Measurements from ENCODE around the gene NXPH4. TPM values are rescaled to one million over a fixed set of nuclear protein-coding genes. Genes with fewer than 3 reads are reported as not detected.

NXPH4 gene
- total and polyA plus RNA-seq, 7 experiments from 2014 or later: 0.31 TPM; not detected in 6

GRCh38 chr12:57193706-57194245 lies 22.8 kb upstream of the NXPH4 start:
- H3K4me3 ChIP-seq (ENCODE audit: low read length): no peak overlapping the region
- ChIA-PET POLR2A (interaction anchor here (0.7 kb wide), 1 partner anchor 206 kb away, joined by 3 read pairs; no protein-coding TSS in a partner anchor), CTCF (no interaction called here)
- H3K27ac ChIP-seq (ENCODE audit: low read depth, low read length): no peak overlapping the region
- no peaks in the 10 kb centered on the region for H3K27me3 ChIP-seq (ENCODE audit: control insufficient read depth in 2 of 2, insufficient read depth in 2 of 2, low read length in 2 of 2)
- H3K9me3 ChIP-seq (ENCODE audit: control insufficient read depth in 2 of 3, low read length in 3 of 3): no peaks in the 10 kb centered on the region
- Mint-ChIP-seq H3K27ac (no peak overlapping the region), H3K9me3 (peaks cover 0 to 1% (median 0%) of the 10 kb centered on the region in 11 donors), H3K36me3 (peaks cover 0 to 14% (median 4%) of the 10 kb centered on the region in 5 donors), H3K4me1 (no peaks in the 10 kb centered on the region), H3K27me3 (peaks cover 0 to 3% (median 0%) of the 10 kb centered on the region in 5 donors), H3K4me3 (no peak overlapping the region)
- intact Hi-C loops (cut with micrococcal nuclease): no loop called here
- no peaks in the 10 kb centered on the region for H3K4me1 ChIP-seq (ENCODE audit: control insufficient read depth in 2 of 2, insufficient read depth in 2 of 2, low read length in 2 of 2)
- peaks cover 0 to 14% (median 0%) of the 10 kb centered on the region in 3 experiments for H3K36me3 ChIP-seq (ENCODE audit: control insufficient read depth in 2 of 3, insufficient read depth in 3 of 3, low read length in 3 of 3)
- ATAC-seq (no peak), DNase-seq (no peak)

- CTCF ChIA-PET: no interaction called here
- H3K27me3 Mint-ChIP-seq: peaks cover 0 to 3% (median 0%) of the 10 kb centered on the region in 5 donors
Observed at GRCh38 chr12:57194253-57194652, 22.3 kb upstream of the NXPH4 start.

GRCh38 chr12:57195186-57195585 lies 21.4 kb upstream of the NXPH4 start:
- intact Hi-C loops (cut with micrococcal nuclease): no loop called here
- H3K4me1 ChIP-seq (ENCODE audit: control insufficient read depth in 2 of 2, insufficient read depth in 2 of 2, low read length in 2 of 2): no peaks in the 10 kb centered on the region
- no peaks in the 10 kb centered on the region for H3K9me3 ChIP-seq (ENCODE audit: control insufficient read depth in 2 of 3, low read length in 3 of 3)
- DNase-seq (no peak), ATAC-seq (no peak)
- Mint-ChIP-seq H3K4me3 (no peak overlapping the region), H3K27me3 (peaks cover 0 to 3% (median 0%) of the 10 kb centered on the region in 5 donors), H3K27ac (no peak overlapping the region), H3K9me3 (peaks cover 0 to 1% (median 0%) of the 10 kb centered on the region in 11 donors), H3K36me3 (peaks cover 0 to 14% (median 4%) of the 10 kb centered on the region in 5 donors), H3K4me1 (no peaks in the 10 kb centered on the region)
- H3K4me3 ChIP-seq (ENCODE audit: low read length): no peak overlapping the region
- H3K27me3 ChIP-seq (ENCODE audit: control insufficient read depth in 2 of 2, insufficient read depth in 2 of 2, low read length in 2 of 2): no peaks in the 10 kb centered on the region
- no peak overlapping the region for H3K27ac ChIP-seq (ENCODE audit: low read depth, low read length)
- ChIA-PET POLR2A (no interaction called here), CTCF (no interaction called here)
- peaks cover 0 to 14% (median 0%) of the 10 kb centered on the region in 3 experiments for H3K36me3 ChIP-seq (ENCODE audit: control insufficient read depth in 2 of 3, insufficient read depth in 3 of 3, low read length in 3 of 3)

More at GRCh38 chr12:57194253-57194652, 22.3 kb upstream of the NXPH4 start:
- Mint-ChIP-seq H3K36me3 (peaks cover 0 to 14% (median 4%) of the 10 kb centered on the region in 5 donors), H3K9me3 (peaks cover 0 to 1% (median 0%) of the 10 kb centered on the region in 11 donors), H3K27ac (no peak overlapping the region), H3K4me3 (no peak overlapping the region), H3K4me1 (no peaks in the 10 kb centered on the region)
- peaks cover 0 to 14% (median 0%) of the 10 kb centered on the region in 3 experiments for H3K36me3 ChIP-seq (ENCODE audit: control insufficient read depth in 2 of 3, insufficient read depth in 3 of 3, low read length in 3 of 3)
- no peaks in the 10 kb centered on the region for H3K4me1 ChIP-seq (ENCODE audit: control insufficient read depth in 2 of 2, insufficient read depth in 2 of 2, low read length in 2 of 2)
- no peak for ATAC-seq
- DNase-seq: no peak
- no peaks in the 10 kb centered on the region for H3K9me3 ChIP-seq (ENCODE audit: control insufficient read depth in 2 of 3, low read length in 3 of 3)
- H3K27me3 ChIP-seq (ENCODE audit: control insufficient read depth in 2 of 2, insufficient read depth in 2 of 2, low read length in 2 of 2): no peaks in the 10 kb centered on the region
- intact Hi-C loops (cut with micrococcal nuclease): no loop called here
- H3K27ac ChIP-seq (ENCODE audit: low read depth, low read length): no peak overlapping the region
- POLR2A ChIA-PET: interaction anchor here (0.7 kb wide), 1 partner anchor 206 kb away, joined by 3 read pairs; no protein-coding TSS in a partner anchor
- no peak overlapping the region for H3K4me3 ChIP-seq (ENCODE audit: low read length)

- peaks cover 0 to 14% (median 4%) of the 10 kb centered on the region in 5 donors for H3K36me3 Mint-ChIP-seq
- H3K4me3 Mint-ChIP-seq: no peak overlapping the region
- H3K27me3 ChIP-seq (ENCODE audit: control insufficient read depth in 2 of 2, insufficient read depth in 2 of 2, low read length in 2 of 2): no peaks in the 10 kb centered on the region
- no peaks in the 10 kb centered on the region for H3K4me1 ChIP-seq (ENCODE audit: control insufficient read depth in 2 of 2, insufficient read depth in 2 of 2, low read length in 2 of 2)
- no peaks in the 10 kb centered on the region for H3K9me3 ChIP-seq (ENCODE audit: control insufficient read depth in 2 of 3, low read length in 3 of 3)
- no peak overlapping the region for H3K27ac ChIP-seq (ENCODE audit: low read depth, low read length)
- ChIA-PET CTCF (no interaction called here), POLR2A (no interaction called here)
- no peak overlapping the region for H3K27ac Mint-ChIP-seq
- peaks cover 0 to 1% (median 0%) of the 10 kb centered on the region in 11 donors for H3K9me3 Mint-ChIP-seq
- H3K4me3 ChIP-seq (ENCODE audit: low read length): no peak overlapping the region
- DNase-seq (no peak), ATAC-seq (no peak)
- intact Hi-C loops (cut with micrococcal nuclease): no loop called here
- no peaks in the 10 kb centered on the region for H3K4me1 Mint-ChIP-seq
- H3K27me3 Mint-ChIP-seq: peaks cover 0 to 3% (median 0%) of the 10 kb centered on the region in 5 donors
- peaks cover 0 to 14% (median 0%) of the 10 kb centered on the region in 3 experiments for H3K36me3 ChIP-seq (ENCODE audit: control insufficient read depth in 2 of 3, insufficient read depth in 3 of 3, low read length in 3 of 3)
Observed at GRCh38 chr12:57195611-57196371, 20.8 kb upstream of the NXPH4 start.

GRCh38 chr12:57196439-57196838 lies 20.2 kb upstream of the NXPH4 start:
- H3K9me3 Mint-ChIP-seq: peaks cover 0 to 1% (median 0%) of the 10 kb centered on the region in 11 donors
- no peak for ATAC-seq

GRCh38 chr12:57196956-57197355 lies 19.6 kb upstream of the NXPH4 start:
- intact Hi-C loops (cut with micrococcal nuclease): no loop called here
- H3K36me3 Mint-ChIP-seq: peaks cover 0 to 9% (median under 1%) of the 10 kb centered on the region in 5 donors
- CTCF ChIA-PET: no interaction called here

More at GRCh38 chr12:57196439-57196838, 20.2 kb upstream of the NXPH4 start:
- no peak overlapping the region for H3K4me3 ChIP-seq (ENCODE audit: low read length)
- POLR2A ChIA-PET: no interaction called here
- Mint-ChIP-seq H3K36me3 (peaks cover 0 to 14% (median 4%) of the 10 kb centered on the region in 5 donors), H3K27ac (peak overlapping the region in 1 of 9 donors; percentile 71), H3K4me3 (no peak overlapping the region), H3K27me3 (peaks cover 0 to 3% (median 0%) of the 10 kb centered on the region in 5 donors), H3K4me1 (no peaks in the 10 kb centered on the region)
- no peaks in the 10 kb centered on the region for H3K27me3 ChIP-seq (ENCODE audit: control insufficient read depth in 2 of 2, insufficient read depth in 2 of 2, low read length in 2 of 2)
- H3K9me3 ChIP-seq (ENCODE audit: control insufficient read depth in 2 of 3, low read length in 3 of 3): no peaks in the 10 kb centered on the region
- no peak overlapping the region for H3K27ac ChIP-seq (ENCODE audit: low read depth, low read length)
- intact Hi-C loops (cut with micrococcal nuclease): no loop called here
- H3K36me3 ChIP-seq (ENCODE audit: control insufficient read depth in 2 of 3, insufficient read depth in 3 of 3, low read length in 3 of 3): peaks cover 0 to 14% (median 0%) of the 10 kb centered on the region in 3 experiments
- no peaks in the 10 kb centered on the region for H3K4me1 ChIP-seq (ENCODE audit: control insufficient read depth in 2 of 2, insufficient read depth in 2 of 2, low read length in 2 of 2)
- CTCF ChIA-PET: no interaction called here
- DNase-seq: no peak

More at GRCh38 chr12:57196956-57197355, 19.6 kb upstream of the NXPH4 start:
- no peaks in the 10 kb centered on the region for H3K4me1 Mint-ChIP-seq
- ATAC-seq: no peak
- peaks cover 0 to 14% (median 0%) of the 10 kb centered on the region in 3 experiments for H3K36me3 ChIP-seq (ENCODE audit: control insufficient read depth in 2 of 3, insufficient read depth in 3 of 3, low read length in 3 of 3)
- H3K4me1 ChIP-seq (ENCODE audit: control insufficient read depth in 2 of 2, insufficient read depth in 2 of 2, low read length in 2 of 2): no peaks in the 10 kb centered on the region
- no peak overlapping the region for H3K27ac Mint-ChIP-seq
- peaks cover 0 to 3% (median 0%) of the 10 kb centered on the region in 5 donors for H3K27me3 Mint-ChIP-seq
- no peak overlapping the region for H3K27ac ChIP-seq (ENCODE audit: low read depth, low read length)
- no peak overlapping the region for H3K4me3 ChIP-seq (ENCODE audit: low read length)
- no peak for DNase-seq
- no peaks in the 10 kb centered on the region for H3K27me3 ChIP-seq (ENCODE audit: control insufficient read depth in 2 of 2, insufficient read depth in 2 of 2, low read length in 2 of 2)
- no peaks in the 10 kb centered on the region for H3K9me3 ChIP-seq (ENCODE audit: control insufficient read depth in 2 of 3, low read length in 3 of 3)
- no peak overlapping the region for H3K4me3 Mint-ChIP-seq
- no peaks in the 10 kb centered on the region for H3K9me3 Mint-ChIP-seq
- POLR2A ChIA-PET: no interaction called here
